ENCODE data around the gene EPB41L5. TPM values are rescaled to one million over a fixed set of nuclear protein-coding genes. Genes with fewer than 3 reads are reported as not detected.

Gene EPB41L5
- polyA plus RNA-seq, 4 donors = 10.6 to 34.6 (median 12.6) TPM

- H3K27me3 ChIP-seq (ENCODE audit: control insufficient read depth in 3 of 3, insufficient read depth in 3 of 3, low read length in 3 of 3) = no peaks in the 10 kb centered on the region
- H3K4me3 ChIP-seq (ENCODE audit: low read depth in 1 of 3, low read length in 3 of 3) = no peak overlapping the region
- 80 to 90% (median 88%) methylated on average over 11 of the region's 11 CpGs for WGBS, 3 donors
- no peak for DNase-seq
- H3K36me3 ChIP-seq (ENCODE audit: control insufficient read depth in 3 of 3, insufficient read depth in 2 of 3, low read depth in 1 of 3, low read length in 3 of 3) = no peaks in the 10 kb centered on the region
- H3K27ac ChIP-seq (ENCODE audit: low read depth in 1 of 3, low read length in 2 of 3) = no peak overlapping the region
- no peaks in the 10 kb centered on the region for H3K4me1 ChIP-seq (ENCODE audit: control insufficient read depth in 3 of 3, insufficient read depth in 2 of 3, low read depth in 1 of 3, low read length in 2 of 3)
- no peak for FAIRE-seq
- no peaks in the 10 kb centered on the region for H3K9me3 ChIP-seq (ENCODE audit: control insufficient read depth in 2 of 2, insufficient read depth in 1 of 2, low read depth in 1 of 2, low read length in 1 of 2)
These were observed 6.9 kb upstream of the EPB41L5 start for GRCh38 chr2:120005834-120006521.

GRCh38 chr2:120007851-120008250, 5.0 kb upstream of the EPB41L5 start:
- no peaks in the 10 kb centered on the region for H3K27me3 ChIP-seq (ENCODE audit: control insufficient read depth in 3 of 3, insufficient read depth in 3 of 3, low read length in 3 of 3)
- no peak overlapping the region for H3K27ac ChIP-seq (ENCODE audit: low read depth in 1 of 3, low read length in 2 of 3)
- no peaks in the 10 kb centered on the region for H3K36me3 ChIP-seq (ENCODE audit: control insufficient read depth in 3 of 3, insufficient read depth in 2 of 3, low read depth in 1 of 3, low read length in 3 of 3)
- DNase-seq (no peak), FAIRE-seq (no peak)
- no peaks in the 10 kb centered on the region for H3K4me1 ChIP-seq (ENCODE audit: control insufficient read depth in 3 of 3, insufficient read depth in 2 of 3, low read depth in 1 of 3, low read length in 2 of 3)
- no peaks in the 10 kb centered on the region for H3K9me3 ChIP-seq (ENCODE audit: control insufficient read depth in 2 of 2, insufficient read depth in 1 of 2, low read depth in 1 of 2, low read length in 1 of 2)
- H3K4me3 ChIP-seq (ENCODE audit: low read depth in 1 of 3, low read length in 3 of 3) = no peak overlapping the region
- 96 to 100% (median 97%) methylated on average over 4 of the region's 4 CpGs for WGBS, 3 donors

- Histone ChIP-seq H3K4me1 (ENCODE audit: control insufficient read depth in 3 of 3, insufficient read depth in 2 of 3, low read depth in 1 of 3, low read length in 2 of 3) (peaks cover 0 to 6% (median 0%) of the 10 kb centered on the region in 3 donors), H3K9me3 (ENCODE audit: control insufficient read depth in 2 of 2, insufficient read depth in 1 of 2, low read depth in 1 of 2, low read length in 1 of 2) (no peaks in the 10 kb centered on the region), H3K27me3 (ENCODE audit: control insufficient read depth in 3 of 3, insufficient read depth in 3 of 3, low read length in 3 of 3) (no peaks in the 10 kb centered on the region), H3K27ac (ENCODE audit: low read depth in 1 of 3, low read length in 2 of 3) (peak overlapping the region; percentile 36 to 97 (median 95)), H3K36me3 (ENCODE audit: control insufficient read depth in 3 of 3, insufficient read depth in 2 of 3, low read depth in 1 of 3, low read length in 3 of 3) (peaks cover 0 to 3% (median 0%) of the 10 kb centered on the region in 3 donors), H3K4me3 (ENCODE audit: low read depth in 1 of 3, low read length in 3 of 3) (peak overlapping the region in 2 of 3 donors; percentile 74 to 83)
- DNase-seq (no peak), FAIRE-seq (no peak)
- 13 to 29% (median 16%) methylated on average over 8 of the region's 8 CpGs for WGBS, 3 donors
These were observed 514 bp upstream of the EPB41L5 start for GRCh38 chr2:120012363-120012762.

- peaks cover 0 to 6% (median 0%) of the 10 kb centered on the region in 3 donors for H3K4me1 ChIP-seq (ENCODE audit: control insufficient read depth in 3 of 3, insufficient read depth in 2 of 3, low read depth in 1 of 3, low read length in 2 of 3)
- FAIRE-seq (no peak), DNase-seq (peak; percentile 30 to 65)
- WGBS, 3 donors = 9 to 21% (median 13%) methylated on average over 17 of the region's 17 CpGs
- peaks cover 0 to 3% (median 0%) of the 10 kb centered on the region in 3 donors for H3K36me3 ChIP-seq (ENCODE audit: control insufficient read depth in 3 of 3, insufficient read depth in 2 of 3, low read depth in 1 of 3, low read length in 3 of 3)
- H3K4me3 ChIP-seq (ENCODE audit: low read depth in 1 of 3, low read length in 3 of 3) = peak overlapping the region; percentile 74 to 95 (median 83)
- H3K9me3 ChIP-seq (ENCODE audit: control insufficient read depth in 2 of 2, insufficient read depth in 1 of 2, low read depth in 1 of 2, low read length in 1 of 2) = no peaks in the 10 kb centered on the region
- H3K27ac ChIP-seq (ENCODE audit: low read depth in 1 of 3, low read length in 2 of 3) = peak overlapping the region; percentile 95 to 97 (median 96)
- H3K27me3 ChIP-seq (ENCODE audit: control insufficient read depth in 3 of 3, insufficient read depth in 3 of 3, low read length in 3 of 3) = no peaks in the 10 kb centered on the region
These were observed 833 bp downstream of the EPB41L5 start for GRCh38 chr2:120013597-120014223.

DNA sequence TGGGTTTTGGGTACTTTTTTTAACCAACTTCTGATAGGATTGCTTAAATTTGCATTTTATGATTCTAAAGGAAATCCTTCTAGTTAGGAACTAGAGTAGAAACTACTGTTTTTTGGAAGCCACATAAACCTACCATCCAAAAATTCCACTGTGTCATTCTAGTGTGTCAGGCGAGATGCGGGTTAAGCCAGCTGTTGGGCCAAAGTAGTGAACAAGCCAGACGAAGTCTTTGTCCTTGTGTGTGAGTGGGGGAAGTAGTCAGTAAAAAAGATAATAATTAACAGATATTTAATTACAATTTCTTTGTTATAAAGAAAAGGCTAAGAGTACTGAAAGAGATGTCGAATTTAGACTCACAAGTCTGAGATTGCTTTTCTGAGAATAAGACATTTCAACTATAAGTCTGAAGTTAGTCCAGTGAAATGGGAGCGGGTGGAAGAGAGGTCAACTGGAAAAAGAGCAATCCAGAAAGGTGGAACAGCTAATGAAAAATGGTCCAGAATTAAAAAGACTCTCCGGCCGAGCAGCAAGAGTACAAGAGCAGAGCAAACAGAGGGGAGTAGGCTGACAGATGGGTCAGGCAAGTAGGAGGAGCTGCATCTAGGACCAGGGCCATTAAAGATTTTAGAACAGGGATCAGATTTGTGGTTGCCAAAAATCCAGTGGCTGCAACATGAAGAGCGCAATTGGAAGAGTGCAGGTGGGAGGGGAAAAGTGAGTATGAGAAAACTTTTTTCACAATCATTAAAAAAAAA, 1.5 kb downstream of the EPB41L5 start:
- Histone ChIP-seq H3K4me3 (ENCODE audit: low read depth in 1 of 3, low read length in 3 of 3) (peak overlapping the region in 2 of 3 donors; percentile 74 to 83), H3K27me3 (ENCODE audit: control insufficient read depth in 3 of 3, insufficient read depth in 3 of 3, low read length in 3 of 3) (no peaks in the 10 kb centered on the region), H3K9me3 (ENCODE audit: control insufficient read depth in 2 of 2, insufficient read depth in 1 of 2, low read depth in 1 of 2, low read length in 1 of 2) (no peaks in the 10 kb centered on the region), H3K27ac (ENCODE audit: low read depth in 1 of 3, low read length in 2 of 3) (peak overlapping the region in 1 of 3 donors; percentile 95), H3K36me3 (ENCODE audit: control insufficient read depth in 3 of 3, insufficient read depth in 2 of 3, low read depth in 1 of 3, low read length in 3 of 3) (peaks cover 0 to 5% (median 0%) of the 10 kb centered on the region in 3 donors), H3K4me1 (ENCODE audit: control insufficient read depth in 3 of 3, insufficient read depth in 2 of 3, low read depth in 1 of 3, low read length in 2 of 3) (peaks cover 0 to 6% (median 0%) of the 10 kb centered on the region in 3 donors)
- 31 to 64% (median 51%) methylated on average over 8 of the region's 8 CpGs for whole genome bisulfite sequencing, 3 donors
- FAIRE-seq = no peak
- peak; percentile 35 to 36 for DNase-seq

GRCh38 chr2:120016800-120017199, 3.9 kb downstream of the EPB41L5 start:
- Histone ChIP-seq H3K4me3 (ENCODE audit: low read depth in 1 of 3, low read length in 3 of 3) (no peak overlapping the region), H3K27ac (ENCODE audit: low read depth in 1 of 3, low read length in 2 of 3) (no peak overlapping the region), H3K27me3 (ENCODE audit: control insufficient read depth in 3 of 3, insufficient read depth in 3 of 3, low read length in 3 of 3) (no peaks in the 10 kb centered on the region), H3K36me3 (ENCODE audit: control insufficient read depth in 3 of 3, insufficient read depth in 2 of 3, low read depth in 1 of 3, low read length in 3 of 3) (peaks cover 0 to 8% (median 0%) of the 10 kb centered on the region in 3 donors), H3K9me3 (ENCODE audit: control insufficient read depth in 2 of 2, insufficient read depth in 1 of 2, low read depth in 1 of 2, low read length in 1 of 2) (no peaks in the 10 kb centered on the region), H3K4me1 (ENCODE audit: control insufficient read depth in 3 of 3, insufficient read depth in 2 of 3, low read depth in 1 of 3, low read length in 2 of 3) (peaks cover 0 to 6% (median 0%) of the 10 kb centered on the region in 3 donors)
- DNase-seq = no peak
- 75 to 94% (median 87%) methylated on average over 3 of the region's 3 CpGs for WGBS, 3 donors
- FAIRE-seq = no peak

DNA sequence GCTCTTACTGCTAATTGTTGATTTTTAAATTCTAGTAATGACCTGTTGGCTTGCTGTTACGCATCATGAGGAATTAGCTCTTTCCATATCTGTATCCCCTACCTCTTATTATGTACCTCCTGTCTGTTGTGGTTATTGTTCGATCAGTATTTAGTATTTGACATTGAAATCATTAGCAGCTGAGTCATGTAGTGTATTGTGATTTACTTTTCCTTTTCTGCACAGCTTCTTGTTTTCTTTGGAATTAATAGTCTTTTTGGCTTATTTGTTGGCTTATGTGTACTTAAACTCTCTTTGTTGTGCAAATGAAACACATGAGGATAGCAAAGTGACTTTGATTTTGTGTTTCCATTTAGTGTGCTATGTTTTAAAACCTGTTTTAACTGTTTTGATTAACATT, 4.3 kb downstream of the EPB41L5 start:
- DNase-seq (no peak), FAIRE-seq (no peak)
- H3K4me1 ChIP-seq (ENCODE audit: control insufficient read depth in 3 of 3, insufficient read depth in 2 of 3, low read depth in 1 of 3, low read length in 2 of 3) = peaks cover 0 to 6% (median 0%) of the 10 kb centered on the region in 3 donors
- WGBS, 3 donors = 84 to 95% (median 88%) methylated on average over 2 of the region's 2 CpGs
- H3K4me3 ChIP-seq (ENCODE audit: low read depth in 1 of 3, low read length in 3 of 3) = no peak overlapping the region
- no peaks in the 10 kb centered on the region for H3K9me3 ChIP-seq (ENCODE audit: control insufficient read depth in 2 of 2, insufficient read depth in 1 of 2, low read depth in 1 of 2, low read length in 1 of 2)
- peaks cover 0 to 8% (median 0%) of the 10 kb centered on the region in 3 donors for H3K36me3 ChIP-seq (ENCODE audit: control insufficient read depth in 3 of 3, insufficient read depth in 2 of 3, low read depth in 1 of 3, low read length in 3 of 3)
- no peaks in the 10 kb centered on the region for H3K27me3 ChIP-seq (ENCODE audit: control insufficient read depth in 3 of 3, insufficient read depth in 3 of 3, low read length in 3 of 3)
- H3K27ac ChIP-seq (ENCODE audit: low read depth in 1 of 3, low read length in 2 of 3) = no peak overlapping the region

GRCh38 chr2:120018549-120018948, 5.7 kb downstream of the EPB41L5 start:
- no peak overlapping the region for H3K4me3 ChIP-seq (ENCODE audit: low read depth in 1 of 3, low read length in 3 of 3)
- H3K36me3 ChIP-seq (ENCODE audit: control insufficient read depth in 3 of 3, insufficient read depth in 2 of 3, low read depth in 1 of 3, low read length in 3 of 3) = peaks cover 0 to 8% (median 0%) of the 10 kb centered on the region in 3 donors
- H3K27ac ChIP-seq (ENCODE audit: low read depth in 1 of 3, low read length in 2 of 3) = no peak overlapping the region
- peaks cover 0 to 5% (median 0%) of the 10 kb centered on the region in 3 donors for H3K4me1 ChIP-seq (ENCODE audit: control insufficient read depth in 3 of 3, insufficient read depth in 2 of 3, low read depth in 1 of 3, low read length in 2 of 3)
- FAIRE-seq (no peak), DNase-seq (no peak)
- no peaks in the 10 kb centered on the region for H3K9me3 ChIP-seq (ENCODE audit: control insufficient read depth in 2 of 2, insufficient read depth in 1 of 2, low read depth in 1 of 2, low read length in 1 of 2)
- WGBS, 3 donors = 90 to 95% (median 93%) methylated on average over 4 of the region's 4 CpGs
- no peaks in the 10 kb centered on the region for H3K27me3 ChIP-seq (ENCODE audit: control insufficient read depth in 3 of 3, insufficient read depth in 3 of 3, low read length in 3 of 3)
